GM21786 (cell line): ENCODE results near the gene CCDC12.

Experiments
- ATAC-seq: cut with Tn5 transposase; IDR thresholded peaks from one replicate; pipeline ENCODE4 v1.9.1; 2021; ENCODE audit not compliant: unreplicated experiment

CCDC12 gene

DNA sequence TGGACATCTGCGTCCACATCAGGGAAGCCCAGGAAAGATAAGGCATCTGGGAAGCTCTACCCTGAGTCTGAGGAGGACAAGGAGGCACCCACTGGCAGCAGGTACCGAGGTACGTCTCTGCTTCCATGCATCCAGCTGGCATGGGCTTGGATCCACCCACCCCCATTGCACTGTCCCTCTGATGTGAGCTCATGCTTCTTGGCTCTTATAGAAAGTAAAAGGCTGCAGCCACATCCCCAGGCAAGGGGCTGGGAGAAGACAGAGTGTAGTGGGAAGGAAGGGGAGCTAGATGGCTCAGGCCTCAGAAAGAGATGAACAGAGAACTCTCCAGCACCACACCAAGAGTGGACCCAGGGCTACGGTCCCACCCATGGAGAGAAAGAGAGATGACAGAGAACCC is 80.8 kb downstream of the CCDC12 start:
- no peak for ATAC-seq

DNA sequence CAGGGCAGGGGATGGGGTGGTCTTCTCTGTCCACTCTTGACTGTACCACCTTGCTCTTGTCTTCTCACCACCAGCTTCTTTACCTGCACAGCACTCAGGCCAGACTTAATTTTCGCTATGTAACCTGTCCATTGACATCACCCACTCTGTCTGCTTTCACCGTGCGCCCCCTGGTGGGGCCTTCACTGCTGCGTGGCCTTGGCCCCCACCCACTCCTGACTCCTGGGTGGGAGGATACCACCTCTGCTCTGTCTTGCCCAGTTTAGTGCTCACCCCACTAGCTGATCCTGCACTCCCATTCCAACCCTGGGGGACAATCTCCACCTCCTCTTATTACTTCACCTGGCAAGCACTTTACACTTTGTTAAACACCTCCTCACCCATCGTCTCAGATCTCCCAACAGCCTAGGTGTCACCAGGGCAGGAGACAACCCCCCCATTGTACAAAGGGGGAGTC is 81.3 kb downstream of the CCDC12 start:
- ATAC-seq = no peak

DNA sequence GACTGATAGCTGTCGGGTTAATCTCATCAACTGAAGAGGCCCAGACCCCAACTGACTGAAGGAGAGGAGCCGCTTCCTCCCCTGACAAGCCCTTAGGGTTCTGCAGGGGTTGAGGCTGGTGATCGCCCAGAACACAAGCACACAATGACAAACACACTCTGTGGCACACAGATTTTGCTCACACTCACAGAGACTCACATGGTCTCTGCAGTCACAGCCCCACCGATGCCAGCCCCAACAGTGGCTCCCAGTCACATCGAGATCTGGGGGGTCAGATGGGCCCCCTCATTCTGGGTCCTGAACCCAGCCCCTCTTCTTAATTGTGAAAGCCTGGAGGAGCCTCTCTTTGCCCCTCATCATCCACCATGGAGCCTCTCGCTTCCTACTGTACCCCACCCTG is 82.3 kb downstream of the CCDC12 start:
- ATAC-seq = no peak

DNA sequence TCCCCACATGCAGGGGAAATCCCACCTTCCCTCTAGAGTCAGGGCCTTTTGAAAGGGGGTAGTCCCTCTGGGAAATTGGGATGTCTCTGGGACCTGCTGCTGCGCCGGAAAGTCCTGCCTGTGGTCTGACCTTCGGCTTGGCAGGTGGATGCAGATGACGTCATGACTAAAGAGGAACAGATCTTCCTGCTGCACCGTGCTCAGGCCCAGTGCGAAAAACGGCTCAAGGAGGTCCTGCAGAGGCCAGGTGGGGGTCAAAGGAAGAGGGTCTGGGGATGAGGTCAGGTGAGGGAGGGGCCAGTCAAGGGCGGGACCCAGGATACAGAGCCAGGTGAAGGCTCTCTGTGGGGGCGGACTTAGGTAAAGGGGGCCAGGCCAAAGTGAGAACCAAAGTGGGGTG is 82.8 kb downstream of the CCDC12 start:
- ATAC-seq = no peak

DNA sequence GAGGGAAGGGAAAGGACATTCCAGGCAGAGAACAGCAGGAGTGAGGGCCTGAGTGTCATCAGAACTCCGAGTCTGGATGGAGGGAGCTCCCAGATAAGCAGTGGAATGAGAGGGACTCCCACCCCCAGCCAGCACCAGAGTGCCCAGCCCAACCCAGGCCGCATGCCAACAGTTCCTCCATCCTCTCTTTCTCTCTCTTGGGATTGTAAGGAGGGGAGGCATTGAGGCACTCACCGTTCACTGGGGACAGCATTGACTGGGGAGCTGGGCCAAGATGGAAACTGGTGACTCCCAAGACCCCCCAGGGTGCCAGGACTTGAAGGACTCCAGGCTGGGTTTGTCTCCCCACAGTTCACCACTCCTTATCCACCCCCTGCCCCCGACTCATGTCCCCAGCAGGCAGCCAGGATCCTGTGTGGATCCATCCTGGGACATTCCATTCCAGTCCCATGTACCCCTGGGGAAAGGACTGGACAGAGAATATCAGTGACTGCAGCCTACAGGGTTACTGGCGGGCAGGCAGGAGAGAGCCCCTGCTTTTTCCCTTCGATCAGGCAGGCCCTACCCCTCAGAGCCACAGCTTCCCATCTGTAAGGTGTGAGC is 83.3 kb downstream of the CCDC12 start:
- no peak for ATAC-seq

DNA sequence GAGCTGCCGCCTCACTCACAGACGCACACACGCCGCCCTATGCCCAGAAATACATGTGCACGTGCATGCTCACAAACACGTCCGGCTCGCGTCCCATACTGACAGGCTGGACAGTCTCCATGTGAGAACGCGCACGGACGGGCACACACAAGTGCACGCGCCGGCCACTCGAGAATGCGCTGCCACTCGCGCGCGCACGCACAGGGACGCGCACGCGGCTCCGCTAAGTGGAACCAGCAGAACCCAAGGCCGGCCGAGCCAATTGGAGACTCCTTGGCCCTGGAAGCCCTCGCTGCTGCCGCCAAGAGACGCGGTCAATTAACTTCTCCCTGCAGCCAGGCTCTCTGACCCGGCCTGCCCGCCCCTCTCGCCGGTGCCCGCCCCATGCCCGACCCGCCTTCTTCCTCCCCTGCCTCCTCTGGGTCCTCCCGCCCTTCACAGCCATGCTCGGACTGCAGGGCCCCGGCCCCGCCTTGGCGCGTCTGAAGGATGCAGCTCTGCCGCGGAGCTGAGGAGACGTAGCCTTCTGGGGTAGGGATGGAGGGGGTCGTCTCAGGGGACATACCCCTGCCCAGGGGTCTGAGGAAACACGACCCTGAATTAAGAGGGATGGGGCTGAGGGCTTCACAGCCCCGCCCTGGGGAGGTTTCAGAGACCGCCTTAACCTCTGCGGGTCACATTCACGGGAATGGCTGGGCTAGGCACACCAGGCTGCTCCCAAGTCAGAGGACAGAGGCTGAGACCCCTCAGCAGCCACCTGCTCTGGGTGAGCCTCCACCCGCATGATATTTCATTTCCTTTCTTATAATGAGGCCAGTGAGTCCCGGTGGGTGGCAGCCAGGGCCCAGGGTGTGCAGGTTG is 84.0 kb downstream of the CCDC12 start:
- ATAC-seq = no peak

DNA sequence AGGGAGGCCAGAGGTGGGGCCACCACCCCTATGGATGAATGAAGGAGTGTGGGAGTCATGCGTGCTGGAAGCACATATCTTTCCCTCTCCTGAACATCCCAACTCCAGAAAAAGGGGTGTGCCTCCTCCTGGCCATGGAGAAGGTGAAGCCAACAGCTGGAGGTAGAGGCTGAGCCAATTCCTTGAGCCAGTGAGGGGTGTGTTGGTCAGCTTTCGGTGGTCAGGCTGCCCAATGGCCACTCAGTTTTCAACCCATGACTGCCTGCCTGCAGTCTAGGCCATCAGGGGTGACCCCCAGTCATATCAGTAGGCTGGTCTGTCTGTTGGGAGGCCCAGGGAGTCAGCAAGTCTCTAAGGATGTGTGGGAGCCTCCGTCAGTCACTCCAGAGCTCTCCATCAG is 85.4 kb downstream of the CCDC12 start:
- no peak for ATAC-seq

DNA sequence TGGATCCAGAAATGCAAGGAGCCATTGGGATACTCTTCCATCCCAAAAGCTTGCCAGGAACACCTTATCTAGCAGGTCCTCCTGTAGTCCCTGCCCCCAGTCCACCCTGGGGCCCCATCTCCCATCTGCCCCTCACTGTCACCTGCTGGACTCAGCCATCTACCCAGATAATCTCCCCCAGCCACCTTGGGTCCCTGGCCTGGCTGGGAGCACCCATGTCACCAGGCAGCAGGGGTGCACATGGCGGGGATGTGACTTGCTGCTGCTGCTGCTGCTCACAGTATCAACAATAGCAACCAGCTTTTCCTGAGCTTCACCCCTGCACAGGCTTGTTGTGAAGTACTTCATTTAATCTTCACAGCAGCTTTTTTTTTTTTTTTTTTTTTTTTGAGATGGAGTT is 86.4 kb downstream of the CCDC12 start:
- ATAC-seq = no peak

DNA sequence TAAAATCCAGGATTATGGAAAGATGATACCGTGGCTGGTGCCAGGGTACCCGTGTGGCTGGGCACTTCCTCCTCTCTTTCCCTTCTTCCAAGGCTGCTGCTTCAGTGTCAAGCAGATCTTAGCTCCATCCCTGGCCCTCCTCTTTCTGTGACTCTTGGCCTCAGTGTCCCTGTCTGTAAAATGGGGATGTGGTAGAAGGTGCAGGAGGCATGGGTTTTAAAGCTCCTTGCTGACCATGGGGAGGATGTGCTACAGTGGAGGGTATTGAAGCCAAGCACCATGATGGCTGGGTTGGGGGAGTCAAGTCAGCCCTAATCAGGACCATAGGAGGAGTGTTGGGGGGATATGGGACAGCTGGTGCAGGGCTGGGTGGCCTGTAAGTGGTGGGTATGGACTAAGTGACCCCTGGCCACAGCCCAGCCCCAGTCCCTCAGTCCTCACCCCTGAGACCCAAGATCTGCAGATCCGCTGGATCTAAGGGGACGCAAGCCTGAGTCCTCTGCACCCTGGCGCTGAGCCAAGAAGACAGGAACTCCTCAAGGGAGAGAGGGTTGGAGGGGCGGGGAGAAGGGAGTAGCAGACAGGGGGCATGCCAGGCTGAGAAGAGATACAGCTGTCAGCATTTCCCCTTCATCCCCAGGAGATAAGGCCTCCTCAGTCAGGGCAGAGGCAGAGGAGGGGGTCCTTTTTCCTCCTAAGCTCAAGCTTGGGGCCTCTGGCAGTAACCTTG is 87.0 kb downstream of the CCDC12 start:
- no peak for ATAC-seq

DNA sequence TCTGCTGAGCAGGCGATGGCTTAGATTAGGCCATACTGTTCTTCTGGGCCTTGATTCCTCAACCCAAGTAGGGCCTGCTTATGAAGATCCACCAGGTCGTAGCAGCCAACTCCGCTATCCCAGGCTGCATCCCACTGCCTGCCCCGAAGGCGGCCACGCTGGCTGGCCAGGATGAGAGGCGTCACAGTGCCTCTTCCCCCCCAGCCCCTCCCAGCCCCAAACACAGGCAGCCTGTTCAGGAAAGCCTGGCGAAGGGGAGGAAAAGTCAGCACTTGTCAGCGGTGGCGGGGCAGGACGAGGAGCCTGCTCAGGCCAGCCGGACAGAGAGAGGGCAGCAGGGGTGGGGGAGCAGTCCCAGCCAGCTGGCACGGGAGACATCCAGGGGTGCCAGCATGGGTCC is 87.8 kb downstream of the CCDC12 start:
- no peak for ATAC-seq

DNA sequence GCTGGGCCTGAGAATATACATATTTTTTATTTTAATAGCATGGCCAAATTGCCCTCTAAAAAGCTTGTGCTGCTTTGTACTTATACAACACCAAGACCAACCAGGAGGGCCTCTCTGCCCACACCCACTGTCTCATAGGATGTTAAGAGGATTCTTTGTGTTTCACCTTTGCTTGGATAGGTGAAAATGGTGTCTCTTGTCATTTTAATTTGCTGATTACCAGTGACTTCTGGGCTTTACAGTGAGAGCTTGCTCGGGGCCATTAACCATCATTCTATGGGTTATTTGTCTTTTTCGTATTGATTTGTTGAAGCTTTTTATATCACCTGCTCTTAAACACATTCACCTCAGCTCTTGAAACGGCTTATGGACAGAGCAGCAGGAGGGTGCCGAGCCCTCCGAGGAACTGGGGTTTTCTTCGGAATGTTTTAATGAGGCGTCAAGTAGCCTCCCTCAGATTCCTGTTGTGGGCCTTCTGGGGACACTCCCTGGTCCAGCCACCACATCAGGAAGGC is 88.5 kb downstream of the CCDC12 start:
- no peak for ATAC-seq

DNA sequence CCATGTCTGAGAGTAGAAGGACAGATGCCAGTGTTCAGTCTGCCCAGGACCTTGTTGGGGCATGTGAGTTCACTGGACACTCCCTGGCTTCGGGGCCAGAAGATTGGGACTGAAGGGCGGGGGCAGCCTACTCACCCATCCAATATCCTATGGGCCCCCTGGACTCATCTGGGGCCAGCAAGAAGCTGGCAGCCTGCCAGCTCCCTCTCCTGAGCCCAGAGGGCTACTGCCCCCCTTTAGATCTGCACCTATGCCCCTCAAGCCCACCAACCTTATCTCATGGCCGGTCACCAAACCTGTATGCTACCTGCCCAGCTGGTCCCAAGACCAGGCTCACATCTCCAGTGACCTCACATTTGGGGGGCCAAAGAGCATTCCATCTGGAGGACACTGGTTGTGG is 90.9 kb downstream of the CCDC12 start:
- ATAC-seq = no peak

DNA sequence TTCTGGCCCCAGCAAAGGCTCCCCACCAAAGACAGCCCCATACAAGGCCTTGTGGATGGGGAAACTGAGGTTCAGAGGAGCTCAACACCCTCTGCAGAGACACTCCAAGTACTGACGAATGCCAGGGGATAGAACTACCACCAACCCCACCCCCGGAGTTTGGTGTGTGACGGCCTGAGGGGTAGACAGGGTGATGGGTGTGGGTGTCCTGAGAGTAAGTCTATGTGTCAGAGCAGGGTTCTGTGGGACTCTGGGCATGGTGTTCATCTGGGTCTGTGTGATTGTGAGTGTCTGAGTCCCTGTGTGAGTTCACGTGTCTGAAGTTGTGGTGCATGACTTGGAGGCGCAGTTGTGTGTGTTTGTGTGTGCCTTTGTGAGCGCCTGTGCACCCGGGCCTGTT is 91.6 kb downstream of the CCDC12 start:
- ATAC-seq = no peak

DNA sequence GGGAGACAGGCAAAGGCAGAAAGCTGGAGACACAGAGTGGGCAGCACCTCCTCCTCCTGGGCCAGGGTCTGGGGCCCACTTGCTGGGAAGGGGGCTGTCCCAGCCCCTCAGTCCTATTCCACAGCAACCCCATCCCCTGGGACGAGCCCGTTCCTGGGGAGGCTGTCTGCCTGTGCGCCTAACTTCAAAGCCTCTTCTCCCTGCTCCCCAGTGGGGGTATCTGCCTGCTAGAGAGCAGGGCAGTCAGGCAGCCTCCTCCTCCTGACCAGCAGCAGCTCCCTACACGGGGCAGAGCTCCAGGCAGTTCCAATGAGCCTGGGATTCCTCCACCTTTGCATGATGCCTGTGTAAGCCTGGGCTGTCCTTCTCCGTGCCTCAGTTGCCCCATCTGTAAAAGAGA is 92.1 kb downstream of the CCDC12 start:
- ATAC-seq = no peak

DNA sequence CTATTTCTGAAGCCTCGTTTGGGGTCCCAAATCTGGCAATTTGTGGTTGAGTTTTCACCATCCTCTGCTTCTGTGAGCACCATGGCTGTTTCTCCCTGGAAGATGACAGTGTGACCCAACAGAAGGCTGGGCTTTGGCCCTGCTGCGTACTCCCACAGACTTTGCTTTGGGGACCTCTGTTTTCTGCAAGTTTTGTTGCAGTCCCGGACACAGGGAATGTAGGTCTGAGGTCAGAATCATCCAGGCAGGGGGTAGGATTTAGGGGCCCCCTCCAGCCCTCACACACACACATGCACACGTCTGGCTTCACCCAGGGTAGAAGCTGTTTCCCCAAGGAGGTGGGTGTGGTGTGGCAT is 92.7 kb downstream of the CCDC12 start:
- ATAC-seq = no peak

DNA sequence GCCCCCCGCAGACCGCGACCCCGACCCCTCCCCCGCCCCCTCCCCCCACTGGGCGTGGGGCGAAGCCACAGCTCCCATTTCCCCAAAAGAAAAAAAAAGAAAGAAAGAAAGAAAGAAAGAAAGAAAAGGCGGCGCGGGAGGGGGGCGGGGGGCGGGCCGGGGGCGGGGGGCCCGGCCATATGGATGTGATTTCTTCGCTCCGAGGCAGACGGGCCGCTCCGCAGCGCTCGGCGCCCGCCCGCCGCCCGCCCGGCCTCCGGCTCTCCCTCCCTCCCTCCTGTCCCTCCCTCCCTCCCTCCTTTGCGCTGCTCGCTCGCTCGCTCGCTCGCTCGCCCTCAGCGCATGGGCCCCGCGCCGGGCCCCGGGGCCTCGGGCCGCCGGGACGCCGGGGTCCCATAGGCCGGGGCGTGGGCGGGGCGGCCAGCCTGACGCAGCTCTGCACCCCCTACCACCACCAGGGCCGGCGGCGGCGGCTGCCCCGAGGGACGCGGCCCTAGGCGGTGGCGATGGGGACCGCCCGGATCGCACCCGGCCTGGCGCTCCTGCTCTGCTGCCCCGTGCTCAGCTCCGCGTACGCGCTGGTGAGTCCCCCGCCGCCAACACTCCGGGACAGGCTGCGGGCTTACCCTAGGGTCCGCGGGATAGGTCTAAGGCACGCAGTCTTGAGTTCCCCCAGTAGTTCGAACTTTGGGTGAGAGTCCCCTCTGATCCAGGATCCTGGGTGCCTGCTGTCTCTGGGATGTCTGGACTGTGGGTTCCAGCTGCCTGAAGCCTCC is 93.3 kb downstream of the CCDC12 start:
- ATAC-seq = no peak

DNA sequence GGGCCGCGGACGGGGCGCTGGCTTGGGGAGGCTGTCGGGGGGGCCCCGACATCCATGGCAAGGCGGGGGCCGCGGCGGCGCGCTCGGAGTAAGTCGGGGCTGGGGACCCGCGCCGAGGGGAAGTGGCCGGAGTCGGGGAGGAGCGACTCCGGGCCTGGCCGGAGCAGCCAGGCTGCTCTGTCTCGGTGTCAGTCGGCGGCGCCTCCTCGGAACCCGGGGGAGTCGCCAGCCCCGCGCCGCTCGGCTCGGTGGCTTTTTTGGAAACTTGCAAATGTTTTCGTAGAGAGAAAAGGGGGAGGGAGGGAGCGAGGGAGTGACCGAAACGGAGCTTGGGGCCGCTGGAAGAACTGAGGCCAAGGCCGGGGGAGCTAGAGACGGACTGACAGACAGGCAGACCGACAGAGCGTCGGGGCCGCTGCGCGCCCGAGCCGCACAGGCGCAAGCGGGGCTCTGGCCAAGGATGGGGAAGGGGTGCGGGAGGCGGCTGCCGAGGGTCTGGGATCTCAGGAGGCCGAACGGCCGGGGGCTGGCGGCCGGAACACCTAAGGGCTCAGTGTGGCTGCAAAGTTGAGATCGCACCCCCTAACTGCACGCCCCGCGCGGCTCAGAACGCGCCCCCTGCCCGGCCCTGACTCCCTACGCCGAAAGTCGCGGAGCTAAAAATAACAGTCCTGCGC is 94.0 kb downstream of the CCDC12 start:
- ATAC-seq = no peak

DNA sequence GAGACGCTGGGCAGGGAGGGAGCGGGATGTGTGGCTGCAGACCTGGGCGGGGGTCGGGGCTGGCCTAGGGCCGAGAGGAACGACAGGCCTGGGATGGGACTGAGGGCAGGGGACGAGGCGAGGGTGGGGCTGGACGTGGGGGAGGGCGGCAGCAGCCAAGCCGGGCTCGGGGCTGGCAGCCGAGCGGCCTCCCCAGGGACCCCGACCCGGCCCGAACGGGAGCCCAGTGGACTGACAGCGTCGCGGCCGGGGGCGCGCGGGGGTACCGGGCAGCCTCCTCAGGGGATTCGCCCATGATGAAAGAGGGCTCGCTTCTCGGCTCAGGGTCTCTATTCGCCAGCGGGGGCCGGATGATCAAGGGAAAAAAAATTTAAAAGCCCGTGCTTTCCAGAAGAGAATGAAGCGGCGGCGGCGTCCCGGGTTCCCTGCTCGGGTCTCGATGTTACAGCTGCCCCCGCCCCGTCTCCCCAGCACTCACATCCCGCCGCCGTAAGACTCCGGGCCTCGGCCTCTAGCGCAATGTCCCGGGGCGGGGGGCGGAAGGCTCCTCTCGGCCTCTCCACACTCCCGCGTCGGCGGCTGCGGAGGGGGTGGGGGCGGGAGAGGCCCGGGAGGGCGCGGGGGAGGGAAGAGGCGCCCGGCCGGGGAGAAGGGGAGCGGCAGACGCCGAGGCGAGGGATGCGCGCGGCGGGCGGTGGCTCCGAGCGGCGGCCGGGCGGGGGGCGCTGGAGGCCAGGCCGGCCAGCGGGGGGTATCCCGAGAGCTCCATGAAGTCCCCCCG is 94.8 kb downstream of the CCDC12 start:
- no peak for ATAC-seq

DNA sequence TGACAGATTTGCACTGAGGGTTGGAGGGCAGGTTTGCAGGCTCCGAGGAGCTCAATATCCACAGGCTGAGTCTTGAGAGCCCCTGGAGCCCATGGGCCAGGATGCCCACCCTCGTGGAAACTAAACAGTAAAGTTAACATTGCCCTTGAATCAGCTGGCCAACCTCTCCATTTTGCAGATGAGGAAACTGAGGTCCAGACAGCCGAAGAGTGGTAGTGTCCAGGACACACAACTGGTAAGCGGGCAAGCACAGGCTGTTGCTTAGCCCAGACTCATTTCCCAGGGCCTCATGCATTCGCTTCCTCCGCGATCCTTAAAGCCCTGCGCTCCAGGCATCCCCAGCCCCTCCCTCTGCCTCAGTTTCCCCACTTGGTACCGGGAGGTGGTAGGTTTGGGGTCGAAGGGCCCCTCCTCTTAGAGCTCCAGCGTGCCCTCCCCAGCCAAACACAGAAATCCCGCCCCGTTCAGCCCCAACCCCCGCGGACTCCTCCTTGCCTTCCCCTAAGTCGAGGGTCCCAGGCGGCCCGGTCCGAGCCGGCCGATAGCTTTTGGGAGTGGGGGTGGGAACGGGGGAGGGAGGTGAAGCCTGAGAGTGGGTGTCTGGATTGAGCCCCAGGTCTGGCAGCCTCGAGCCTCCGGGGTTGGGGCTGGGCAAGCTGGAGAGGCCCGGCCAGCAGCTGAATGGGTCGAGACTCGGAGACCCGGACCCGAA is 95.5 kb downstream of the CCDC12 start:
- no peak for ATAC-seq
